Fibroblast of skin of right quadriceps (primary cell): ENCODE data around the gene HSPA12B.

Experiments used
- DNase-seq: peaks from one replicate; pipeline ENCODE4 v3.0.0-alpha.2; 2013

Gene HSPA12B

GRCh38 chr20:3749689-3750531 is 17.4 kb downstream of the HSPA12B start:
- no peak for DNase-seq

GRCh38 chr20:3751305-3751674 is 18.8 kb downstream of the HSPA12B start:
- no peak for DNase-seq

GRCh38 chr20:3751675-3752385 is 19.3 kb downstream of the HSPA12B start:
- no peak for DNase-seq

DNA sequence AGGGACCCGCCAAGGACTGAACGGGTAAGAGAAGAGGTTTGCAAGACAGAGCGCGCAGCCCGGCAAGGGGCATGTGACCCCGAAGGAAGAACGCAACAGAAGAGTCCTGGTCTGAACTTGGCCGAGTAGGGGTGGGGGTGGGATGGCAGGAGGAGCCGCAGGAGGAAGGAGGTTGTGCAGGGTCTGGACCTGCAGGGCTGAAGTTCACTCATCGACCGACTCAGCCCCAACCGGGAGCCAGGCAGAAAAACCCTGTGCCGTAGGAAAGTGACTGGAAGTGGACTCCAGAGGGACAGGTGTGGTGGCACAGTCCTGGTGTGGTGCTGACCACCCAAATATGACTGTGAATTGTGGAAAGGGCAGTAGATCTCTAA is 19.9 kb downstream of the HSPA12B start:
- DNase-seq: no peak

GRCh38 chr20:3753098-3753497 is 20.6 kb downstream of the HSPA12B start:
- DNase-seq: peak; percentile 56

DNA sequence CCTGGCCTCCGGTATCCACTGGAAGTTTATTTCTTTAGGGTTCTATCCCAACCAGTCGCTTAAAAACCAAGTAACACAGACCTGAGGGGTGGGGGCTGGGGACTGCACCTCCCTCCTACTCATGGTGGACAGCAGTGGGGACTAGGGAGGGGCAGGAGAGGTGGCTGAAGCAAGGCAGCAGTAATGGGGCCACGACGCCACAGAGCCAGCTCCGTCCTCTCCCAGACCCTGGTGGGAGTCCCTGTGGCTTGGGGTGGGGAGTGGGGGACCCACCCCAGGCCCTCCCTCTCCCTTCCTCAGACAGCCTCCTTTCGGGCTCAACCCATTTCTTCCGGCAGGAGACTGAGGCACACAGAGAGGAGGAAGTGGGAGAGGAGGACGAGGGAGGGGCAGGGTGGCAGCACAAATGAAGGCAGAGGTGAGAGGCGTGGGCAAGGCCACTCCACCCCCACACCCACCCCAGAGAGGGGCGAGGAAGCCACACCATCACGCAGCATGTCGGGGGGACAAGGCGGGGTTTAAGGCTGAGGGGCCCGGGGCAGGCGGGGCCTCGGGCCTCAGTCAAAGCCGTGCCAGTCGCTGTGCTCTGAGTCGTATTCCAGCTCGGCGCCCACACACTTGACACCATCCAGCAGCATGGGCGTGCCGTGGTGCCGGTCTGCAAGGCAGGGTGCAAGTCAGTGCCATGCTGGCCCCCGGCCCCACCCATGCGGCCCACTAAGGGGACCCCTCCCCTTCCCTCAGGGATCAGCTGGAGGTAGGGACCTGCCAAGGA is 21.2 kb downstream of the HSPA12B start:
- DNase-seq: no peak

DNA sequence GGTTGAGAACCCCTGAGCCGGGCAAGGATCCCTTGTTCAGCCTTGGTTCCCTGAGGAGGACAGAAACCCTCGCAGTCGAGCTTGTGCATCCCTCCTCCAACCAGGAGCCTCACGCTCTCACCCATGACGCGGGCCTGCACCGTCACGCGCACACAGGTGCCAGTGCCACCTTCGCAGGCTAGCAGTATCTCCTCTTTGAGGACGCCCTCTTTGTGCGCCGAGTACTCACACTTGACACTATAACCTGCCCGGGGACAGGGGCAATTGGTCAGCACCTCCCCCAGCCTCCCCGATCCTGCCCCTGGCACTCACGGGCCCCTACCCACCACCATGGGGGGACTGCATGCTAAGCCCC is 21.8 kb downstream of the HSPA12B start:
- no peak for DNase-seq

GRCh38 chr20:3755269-3755668 is 22.8 kb downstream of the HSPA12B start:
- no peak for DNase-seq

- no peak for DNase-seq
Measured at GRCh38 chr20:3755814-3756480, 23.5 kb downstream of the HSPA12B start.

DNA sequence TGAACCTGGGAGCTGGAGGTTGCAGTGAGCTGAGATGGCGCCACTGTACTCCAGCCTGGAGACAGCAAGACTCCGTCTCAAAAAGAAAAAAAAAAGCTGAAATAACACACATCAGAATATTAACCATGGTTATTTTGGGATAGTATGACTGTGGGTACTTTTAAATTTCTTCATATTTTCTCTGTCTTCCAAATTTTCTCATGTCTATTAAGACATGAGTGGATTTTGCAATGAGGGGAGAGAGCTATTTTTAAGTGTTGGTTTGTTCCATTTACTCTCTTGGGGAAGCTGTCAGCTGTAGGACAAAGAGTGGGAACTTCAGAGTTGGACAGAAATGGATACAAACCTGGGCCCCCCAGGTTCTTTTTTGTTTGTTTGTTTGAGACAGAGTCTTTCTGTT is 24.8 kb downstream of the HSPA12B start:
- DNase-seq: no peak

- DNase-seq: no peak
Measured at GRCh38 chr20:3758566-3758965, 26.1 kb downstream of the HSPA12B start.

GRCh38 chr20:3759316-3759823 is 26.9 kb downstream of the HSPA12B start:
- no peak for DNase-seq

DNA sequence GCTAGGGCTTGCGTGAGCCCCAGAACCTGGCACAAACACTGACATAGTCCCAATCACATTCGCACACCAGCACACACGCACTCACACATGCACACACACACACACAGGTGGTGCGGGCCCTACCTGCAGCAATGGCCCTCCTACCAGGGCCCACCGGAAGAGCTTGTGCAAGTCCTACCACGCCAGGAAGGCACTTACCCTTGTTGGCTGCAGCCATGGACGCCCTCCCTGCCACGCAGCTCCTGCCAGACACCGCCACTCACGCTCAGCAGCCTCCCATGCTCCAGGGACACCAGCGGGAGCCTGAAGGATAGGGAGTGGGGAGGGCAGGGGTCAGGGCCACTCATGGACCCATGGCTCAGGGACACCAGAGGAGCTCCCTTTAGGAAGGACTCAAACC is 27.4 kb downstream of the HSPA12B start:
- no peak for DNase-seq

GRCh38 chr20:3760655-3761348 is 28.3 kb downstream of the HSPA12B start:
- no peak for DNase-seq

- no peak for DNase-seq
Measured at GRCh38 chr20:3763671-3764601, 31.5 kb downstream of the HSPA12B start.

DNA sequence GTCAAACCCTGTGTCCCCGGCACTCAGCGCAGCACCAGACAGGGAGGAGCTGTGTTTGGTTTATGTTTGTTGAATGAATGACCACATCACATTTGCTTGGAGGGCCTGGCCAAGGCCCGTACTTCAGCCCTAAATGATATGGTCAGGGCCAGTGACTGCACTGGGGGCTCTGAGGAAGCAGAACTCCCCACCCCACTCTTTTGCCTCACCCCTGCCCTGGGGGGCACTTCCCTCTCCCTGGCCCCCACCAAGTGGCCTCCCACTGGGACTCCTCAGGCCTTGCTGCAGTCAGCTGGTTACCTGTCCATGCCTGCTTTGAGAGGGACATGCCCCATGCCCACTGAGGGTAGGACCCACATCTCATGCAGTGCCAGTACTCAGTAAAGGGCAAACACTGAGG is 32.2 kb downstream of the HSPA12B start:
- DNase-seq: no peak

DNA sequence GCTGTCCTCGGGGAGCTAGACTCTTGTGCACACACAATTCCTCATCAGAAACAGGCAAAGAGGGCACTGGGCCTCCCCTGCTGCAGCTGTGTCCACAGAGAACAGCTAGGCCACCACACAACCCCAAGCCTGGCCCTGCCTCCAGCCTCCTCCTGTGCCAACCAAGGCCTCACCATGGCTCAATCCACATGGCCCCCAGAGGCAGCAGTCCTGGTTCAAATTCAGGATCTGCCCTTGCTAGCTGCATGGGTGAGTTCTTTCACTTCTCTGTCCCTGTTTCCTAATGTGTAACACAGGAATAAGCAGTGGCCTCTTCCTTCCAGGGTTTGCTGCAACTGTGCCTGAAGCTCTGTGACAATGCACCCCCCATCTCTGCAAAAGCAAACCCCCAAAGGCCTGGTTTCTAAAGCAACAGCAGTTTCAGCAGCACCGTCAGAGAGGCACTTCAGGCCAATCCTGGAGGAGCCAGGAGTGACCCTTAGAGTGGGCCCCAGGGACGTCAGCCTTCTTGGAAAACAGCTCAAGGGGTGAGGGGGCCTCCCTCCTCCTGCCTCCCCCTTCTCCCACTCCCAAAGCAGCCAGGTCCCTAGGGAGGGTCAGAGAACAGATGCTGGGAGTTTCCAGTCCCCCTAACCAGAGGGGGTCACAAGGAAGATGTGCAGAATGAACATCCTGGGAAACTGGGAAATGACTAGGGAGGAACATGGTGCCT is 32.8 kb downstream of the HSPA12B start:
- DNase-seq: no peak

DNA sequence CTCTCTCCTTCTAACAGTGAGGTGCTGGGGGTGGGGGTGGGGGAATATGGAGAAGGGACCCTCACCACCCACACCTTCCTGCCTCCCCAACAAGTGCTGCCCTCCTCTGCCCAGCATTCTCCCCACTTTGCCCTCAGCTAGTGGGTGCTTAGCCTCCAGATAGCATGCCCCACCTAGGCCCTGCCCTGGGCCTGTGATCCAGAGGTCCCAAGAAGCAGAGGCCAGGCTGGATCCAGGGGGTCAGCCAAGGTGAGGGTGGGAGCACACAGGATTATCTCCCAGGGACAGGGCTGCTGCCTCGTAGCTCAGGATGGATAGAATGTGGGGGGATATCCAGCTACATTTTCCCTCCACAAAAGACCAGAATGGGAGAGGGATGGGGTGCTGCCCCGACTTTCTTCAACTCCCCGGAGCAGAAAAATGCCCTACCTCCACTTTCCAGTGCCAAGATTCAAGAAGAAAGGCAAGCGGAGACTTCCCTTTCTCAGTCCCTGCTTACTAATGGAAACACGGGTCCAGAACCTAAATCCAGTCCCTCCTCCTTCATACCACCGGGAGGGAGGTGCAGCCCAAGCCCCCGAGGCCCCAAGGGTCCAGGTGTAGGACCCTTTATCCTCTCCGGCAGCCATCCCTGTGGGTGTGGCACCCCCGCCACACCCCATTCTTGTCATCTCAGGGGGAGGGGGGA is 34.1 kb downstream of the HSPA12B start:
- no peak for DNase-seq

DNA sequence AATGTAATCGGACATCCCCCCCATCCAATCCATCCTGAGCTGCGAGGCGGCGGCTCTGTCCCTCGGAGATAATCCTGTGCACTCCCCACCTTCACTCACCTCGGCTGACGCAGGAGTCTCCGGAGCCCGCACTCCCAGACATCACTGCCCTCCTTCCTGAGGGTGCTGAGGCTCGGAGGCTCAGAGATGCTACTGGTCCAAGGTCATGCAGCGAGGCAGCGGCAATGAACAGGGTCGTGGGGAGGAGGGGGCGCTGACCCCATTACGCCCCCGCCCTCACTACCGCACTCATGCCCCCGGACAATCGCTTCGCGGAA is 34.6 kb downstream of the HSPA12B start:
- DNase-seq: no peak
